ENCODE data around the gene ADAMTS13. TPM values are rescaled to one million over a fixed set of nuclear protein-coding genes. Genes with fewer than 3 reads are reported as not detected.
A peak's percentile ranks its signal among the peaks of the same experiment; 100 is the strongest.

Gene ADAMTS13
- total RNA-seq, 1 experiment from 2014 or later = 12.0 TPM

- no peak for DNase-seq (ENCODE audit: low spot score)
- peak overlapping the region; percentile 96 for H3K4me3 Mint-ChIP-seq
- no peak for TF ChIP-seq ERG (CRISPR knock-in tag; IDR thresholded peaks at IDR 0.05)
- no peak for TF ChIP-seq E2F5 (CRISPR knock-in tag; IDR thresholded peaks at IDR 0.05)
- no peak for TF ChIP-seq ZNF281 (CRISPR knock-in tag; IDR thresholded peaks at IDR 0.05)
- TF ChIP-seq NR1H2 (CRISPR knock-in tag; IDR thresholded peaks at IDR 0.05) = no peak
- no peak for TF ChIP-seq FOXJ3 (CRISPR knock-in tag; IDR thresholded peaks at IDR 0.05; ENCODE audit: borderline replicate concordance)
- no peak for TF ChIP-seq CTCF (IDR thresholded peaks at IDR 0.05)
- no peak for TF ChIP-seq NR2C2 (CRISPR knock-in tag; IDR thresholded peaks at IDR 0.05)
- TF ChIP-seq PRDM15 (CRISPR knock-in tag; IDR thresholded peaks at IDR 0.05) = no peak
- TF ChIP-seq USF2 (CRISPR knock-in tag; IDR thresholded peaks at IDR 0.05) = no peak
- no peak for TF ChIP-seq ZNF423 (CRISPR knock-in tag; IDR thresholded peaks at IDR 0.05)
- TF ChIP-seq ZNF232 (CRISPR knock-in tag; IDR thresholded peaks at IDR 0.05) = no peak
- TF ChIP-seq JUN (CRISPR knock-in tag; IDR thresholded peaks at IDR 0.05) = no peak
- TF ChIP-seq ZNF416 (CRISPR knock-in tag; IDR thresholded peaks at IDR 0.05) = no peak
- TF ChIP-seq ZNF317 (CRISPR knock-in tag; IDR thresholded peaks at IDR 0.05; ENCODE audit: borderline replicate concordance, low read depth) = no peak
- no peak for TF ChIP-seq IRF2 (CRISPR knock-in tag; IDR thresholded peaks at IDR 0.05; ENCODE audit: borderline replicate concordance, low read depth)
- TF ChIP-seq KAT7 (CRISPR knock-in tag; IDR thresholded peaks at IDR 0.05; ENCODE audit: borderline replicate concordance) = no peak
- H3K27ac Mint-ChIP-seq = peak overlapping the region; percentile 80
- peaks cover 39% of the 10 kb centered on the region for H3K4me1 Mint-ChIP-seq
- H3K36me3 Mint-ChIP-seq = peaks cover 12% of the 10 kb centered on the region
- H3K9me3 Mint-ChIP-seq = no peaks in the 10 kb centered on the region
- CTCF ChIA-PET = interaction anchor here (0.6 kb wide), 1 partner anchor 37 kb away, joined by 3 read pairs; no protein-coding TSS in a partner anchor
- POLR2A ChIA-PET = interaction anchor here (0.8 to 1.3 kb wide), 2 partner anchors 11 to 16 kb away, joined by 3 read pairs; no protein-coding TSS in a partner anchor
- no peaks in the 10 kb centered on the region for H3K27me3 Mint-ChIP-seq (ENCODE audit: low read depth)
- no peak for ATAC-seq
Measured at GRCh38 chr9:133419005-133419404, 3.2 kb upstream of the ADAMTS13 start.
